Prostate gland (tissue), 1 donor: ENCODE data around the gene NEUROG2.

Experiments used
- POLR2A ChIP-seq: fragments of 450-650 bp; IDR thresholded peaks from one replicate; pipeline ENCODE4 v1.6.1; 2016; ENCODE audit warnings: antibody characterized with exemption, mild to moderate bottlenecking
- POLR2AphosphoS5 ChIP-seq: sonication (generic); formaldehyde crosslinking; IDR thresholded peaks from one replicate; pipeline ENCODE4 v1.6.1; 2017; ENCODE audit warnings: antibody characterized with exemption

DNA sequence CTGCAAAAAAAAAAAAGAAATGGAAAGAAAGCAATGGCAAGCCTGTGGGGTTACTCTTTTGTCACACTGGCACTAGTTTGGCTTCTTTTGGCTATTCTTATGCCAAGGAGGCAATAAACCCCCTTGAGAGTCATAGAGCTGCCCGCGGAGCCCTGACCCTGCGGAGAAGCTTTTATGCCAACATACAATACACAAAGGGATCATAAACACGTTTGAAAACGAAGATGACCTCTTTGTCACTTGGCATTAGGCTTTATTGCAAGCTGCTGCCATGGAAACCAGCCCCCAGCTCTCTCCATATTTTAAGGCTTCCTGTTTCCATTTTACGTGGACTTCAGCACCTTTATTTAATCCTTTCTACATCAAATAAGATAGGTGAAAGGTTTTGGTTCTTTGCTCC lies 7.6 kb downstream of the NEUROG2 start:
- no peak for TF ChIP-seq POLR2A
- no peak for TF ChIP-seq POLR2AphosphoS5
